HG03280 (cell line): ENCODE measurements around the gene ARHGEF35.
A peak's percentile ranks its signal among the peaks of the same experiment; 100 is the strongest.
"Not testable (repeated sequence)": the region's sequence is repeated elsewhere in the genome, so short reads cannot be mapped to it uniquely, and the experiment has no call there.

Experiments used
- ATAC-seq: cut with Tn5 transposase; IDR thresholded peaks from one replicate; pipeline ENCODE4 v1.9.1; 2021; ENCODE audit warnings: mild to moderate bottlenecking, moderate library complexity; ENCODE audit not compliant: unreplicated experiment

ARHGEF35 gene

GRCh38 chr7:144179165-144179479 lies 16.5 kb downstream of the ARHGEF35 start:
- ATAC-seq = not testable (repeated sequence)

- ATAC-seq = peak; percentile 97
These were observed 17.1 kb downstream of the ARHGEF35 start for GRCh38 chr7:144178380-144179164.

DNA sequence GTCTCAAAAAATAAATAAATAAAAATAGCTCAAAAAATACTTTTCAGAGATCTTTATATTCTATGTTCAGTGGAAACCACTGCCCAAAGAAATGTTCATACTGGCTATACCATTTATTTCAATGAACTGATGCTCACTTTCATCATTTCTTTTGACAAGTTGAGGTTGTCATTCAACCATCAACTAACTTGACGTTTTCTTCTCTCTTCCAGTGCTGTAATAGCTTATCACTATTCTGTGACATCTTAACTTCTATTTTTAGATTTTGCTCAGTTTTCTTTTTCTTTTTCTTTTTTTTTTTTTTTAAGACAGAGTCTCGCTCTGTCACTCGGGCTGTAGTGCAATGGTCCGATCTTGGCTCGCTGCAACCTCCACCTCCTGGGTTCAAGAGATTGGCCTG lies 21.0 kb downstream of the ARHGEF35 start:
- ATAC-seq = no peak

DNA sequence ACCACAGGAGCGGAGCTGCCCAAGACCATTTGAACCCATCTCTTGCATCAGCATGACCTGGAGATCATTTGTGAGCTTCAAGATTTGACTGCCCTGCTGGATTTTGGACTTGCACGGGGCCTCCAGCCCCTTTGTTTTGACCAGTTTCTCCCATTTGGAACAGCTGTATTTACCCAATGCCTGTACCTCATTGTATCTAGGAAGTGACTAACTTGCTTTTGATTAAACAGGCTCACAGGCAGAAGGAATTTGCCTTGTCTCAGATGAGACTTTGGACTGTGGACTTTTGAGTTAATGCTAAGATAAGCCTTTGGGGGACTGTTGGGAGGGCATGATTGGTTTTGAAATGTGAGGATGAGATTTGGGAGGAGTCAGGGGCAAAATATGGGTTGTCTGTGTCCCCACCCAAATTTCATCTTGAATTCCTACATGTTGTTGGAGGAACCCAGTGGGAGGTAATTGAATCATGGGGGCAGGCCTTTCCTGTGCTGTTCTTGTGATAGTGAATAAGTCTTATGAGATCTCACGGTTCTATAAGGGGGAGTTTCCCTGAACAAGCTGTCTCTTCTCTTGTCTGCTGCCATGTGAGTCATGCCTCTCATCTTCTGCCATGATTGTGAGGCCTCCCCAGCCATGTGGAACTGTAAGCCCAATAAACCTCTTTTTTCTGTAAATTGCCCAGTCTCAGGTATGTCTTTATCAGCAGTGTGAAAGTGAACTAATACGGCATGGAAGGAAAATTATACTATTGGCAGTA lies 23.9 kb downstream of the ARHGEF35 start:
- not testable (repeated sequence) for ATAC-seq

DNA sequence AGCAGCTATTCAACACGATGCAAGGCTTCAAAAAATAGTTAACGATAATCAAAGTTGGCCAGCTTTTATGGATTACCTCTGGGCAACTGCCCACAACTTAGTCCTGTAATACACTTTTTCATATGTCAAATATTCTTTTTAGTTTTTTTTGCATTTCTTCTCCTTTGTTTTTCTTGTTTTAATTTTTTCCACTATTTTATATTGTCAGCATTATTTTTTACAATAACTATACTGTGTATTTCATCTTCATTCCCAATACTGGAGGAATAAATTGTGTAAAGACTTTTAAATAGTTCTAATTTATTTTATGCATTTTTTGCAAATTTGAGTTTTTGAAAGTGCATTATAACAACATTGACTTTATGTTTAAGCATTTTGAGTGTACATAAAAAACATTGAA lies 30.8 kb downstream of the ARHGEF35 start:
- ATAC-seq = no peak

DNA sequence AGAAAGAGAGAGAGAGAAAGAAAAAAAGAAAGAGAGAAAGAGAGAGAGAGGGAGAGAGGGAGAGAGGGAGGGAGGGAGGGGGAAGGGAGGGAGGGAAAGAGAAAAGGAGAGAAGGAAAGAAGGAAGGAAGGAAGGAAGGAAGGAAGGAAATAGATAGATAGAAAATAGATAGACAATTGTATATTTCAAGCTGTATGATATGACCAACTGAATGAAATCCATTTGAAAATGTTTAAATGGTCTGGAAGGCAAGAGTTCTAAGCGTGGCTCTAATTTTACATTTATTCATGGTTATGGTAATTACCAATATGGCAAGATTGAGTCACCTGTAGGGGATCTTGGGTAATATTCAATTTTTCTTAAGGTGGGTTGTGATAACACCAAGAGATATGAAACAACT lies 36.8 kb downstream of the ARHGEF35 start:
- ATAC-seq = no peak

DNA sequence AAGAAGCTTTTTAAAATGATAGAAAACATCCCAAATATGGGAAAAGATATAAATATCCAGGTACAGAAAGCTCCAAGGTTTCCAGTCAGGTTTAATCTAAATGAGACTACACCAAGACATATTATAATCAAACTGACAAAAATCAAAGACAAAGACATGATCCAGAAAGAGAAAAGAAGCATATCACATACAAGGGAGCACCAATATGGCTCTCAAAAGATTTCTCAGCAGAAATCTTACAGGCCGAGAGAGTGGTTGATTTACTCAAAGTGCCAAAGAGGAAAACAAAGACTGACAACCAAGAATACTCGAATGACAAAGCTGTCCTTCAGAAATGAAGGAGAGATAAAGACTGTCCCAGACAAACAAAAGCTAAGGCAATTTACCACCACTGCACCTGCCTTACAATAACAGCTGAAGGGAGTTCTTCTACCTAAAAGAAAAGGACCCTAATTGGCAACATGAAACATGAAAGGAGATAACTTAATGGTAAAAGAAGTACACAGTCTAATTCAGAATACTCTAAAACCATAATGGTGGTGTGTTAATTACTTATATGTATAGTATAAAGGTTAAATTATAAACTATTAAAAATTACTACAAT lies 47.3 kb downstream of the ARHGEF35 start:
- ATAC-seq = no peak

DNA sequence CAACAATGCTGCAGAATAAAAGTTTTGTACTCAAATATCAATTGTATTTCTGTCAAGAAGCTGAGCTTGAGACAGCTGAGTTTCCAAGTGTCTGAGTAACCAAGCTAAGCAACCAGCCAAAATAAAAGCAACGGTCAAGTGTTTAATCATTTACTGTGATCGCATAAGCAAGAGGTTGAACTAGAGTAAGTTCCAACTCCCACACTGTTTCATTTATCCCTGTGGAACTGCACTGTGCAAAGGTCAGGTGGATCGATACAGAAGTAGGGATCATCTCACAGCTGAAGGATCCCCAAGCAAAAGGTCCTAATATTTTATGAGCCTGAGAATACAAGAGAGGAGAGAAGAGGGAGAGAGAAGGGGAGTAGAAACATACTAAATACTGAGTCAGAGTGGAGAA lies 51.2 kb downstream of the ARHGEF35 start:
- ATAC-seq = no peak

DNA sequence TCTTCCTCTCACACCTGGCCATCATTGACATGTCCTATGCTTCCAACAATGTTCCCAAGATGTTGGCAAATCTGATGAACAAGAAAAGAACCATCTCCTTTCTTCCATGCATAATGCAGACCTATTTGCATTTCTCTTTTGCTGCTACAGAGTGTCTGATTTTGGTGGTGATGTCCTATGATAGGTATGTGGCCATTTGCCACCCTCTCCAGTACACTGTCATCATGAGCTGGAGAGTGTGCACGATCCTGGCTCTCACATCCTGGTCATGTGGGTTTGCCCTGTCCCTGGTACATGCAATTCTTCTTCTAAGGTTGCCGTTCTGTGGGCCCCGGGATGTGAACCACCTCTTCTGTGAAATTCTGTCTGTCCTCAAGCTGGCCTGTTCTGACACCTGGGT lies 53.4 kb downstream of the ARHGEF35 start:
- no peak for ATAC-seq

DNA sequence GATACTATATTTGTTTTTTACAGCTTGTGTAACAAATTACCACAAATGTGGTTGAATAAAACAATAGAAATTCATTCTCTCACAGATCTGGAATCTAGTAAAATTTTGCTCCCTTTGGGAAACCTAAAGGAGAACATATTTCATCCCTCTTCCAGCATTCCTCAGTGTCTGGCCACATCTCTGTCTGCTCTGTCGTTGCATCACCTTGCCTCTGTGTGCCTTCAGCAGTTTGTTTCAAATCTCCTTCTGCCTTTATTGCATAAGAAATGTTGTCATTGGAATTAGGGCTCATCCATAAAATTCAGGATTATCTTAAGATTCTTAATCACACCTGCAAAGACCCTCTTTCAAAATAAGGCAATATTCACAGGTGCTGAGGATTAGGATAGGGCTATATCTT lies 58.1 kb downstream of the ARHGEF35 start:
- no peak for ATAC-seq
